HEK293T (cell line): ENCODE measurements around the gene FLT4.

Source experiments
- CTCF ChIA-PET: fragments of 350-600 bp; formaldehyde crosslinking; extraction: SDS; loops from one replicate; lab custom pipeline; 2021; ENCODE audit warnings: antibody characterized with exemption, inconsistent platforms; lab: Yijun Ruan, JAX
- POLR2A ChIA-PET: fragments of 350-600 bp; formaldehyde crosslinking; extraction: SDS; loops from one replicate; lab custom pipeline; 2020; ENCODE audit warnings: antibody characterized with exemption, inconsistent platforms; lab: Yijun Ruan, JAX
- DNase-seq: peaks from one replicate; pipeline ENCODE4 v3.0.0; 2012; ENCODE audit warnings: mixed read lengths; ENCODE audit errors: extremely low spot score
- ARNT ChIP-seq: fragments of 450-650 bp; IDR thresholded peaks from 2 replicates; pipeline ENCODE4 v1.6.1; 2017; ENCODE audit warnings: mild to moderate bottlenecking
- BHLHE40 ChIP-seq: fragments of 450-650 bp; IDR thresholded peaks from 2 replicates; pipeline ENCODE4 v1.6.1; 2016; ENCODE audit warnings: mild to moderate bottlenecking, moderate library complexity, borderline replicate concordance
- CTBP1 ChIP-seq: fragments of 450-650 bp; IDR thresholded peaks from 2 replicates; pipeline ENCODE4 v1.6.1; 2016; ENCODE audit warnings: borderline replicate concordance
- ELF4 ChIP-seq: fragments of 450-650 bp; IDR thresholded peaks from 2 replicates; pipeline ENCODE4 v1.6.1; 2017; ENCODE audit warnings: antibody characterized with exemption
- FOXA1 ChIP-seq: fragments of 450-650 bp; IDR thresholded peaks from 2 replicates; pipeline ENCODE4 v1.6.1; 2016; ENCODE audit warnings: mild to moderate bottlenecking
- FOXK2 ChIP-seq: fragments of 450-650 bp; IDR thresholded peaks from 2 replicates; pipeline ENCODE4 v1.6.1; 2016; ENCODE audit warnings: mild to moderate bottlenecking
- FOXM1 ChIP-seq: fragments of 450-650 bp; IDR thresholded peaks from 2 replicates; pipeline ENCODE4 v1.6.1; 2017; ENCODE audit warnings: mild to moderate bottlenecking, borderline replicate concordance
- HDGF ChIP-seq: fragments of 450-650 bp; IDR thresholded peaks from 2 replicates; pipeline ENCODE4 v1.6.1; 2017; ENCODE audit warnings: antibody characterized with exemption, borderline replicate concordance
- L3MBTL2 ChIP-seq: fragments of 450-650 bp; conservative IDR thresholded peaks from 2 replicates; pipeline ENCODE4 v1.6.1; 2016; ENCODE audit warnings: mild to moderate bottlenecking
- LEF1 ChIP-seq: fragments of 450-650 bp; IDR thresholded peaks from 2 replicates; pipeline ENCODE4 v1.6.1; 2017; ENCODE audit warnings: mild to moderate bottlenecking, borderline replicate concordance
- NFRKB ChIP-seq: fragments of 450-650 bp; IDR thresholded peaks from 2 replicates; pipeline ENCODE4 v1.6.1; 2016; ENCODE audit warnings: mild to moderate bottlenecking, moderate library complexity
- PKNOX1 ChIP-seq: fragments of 450-650 bp; IDR thresholded peaks from 2 replicates; pipeline ENCODE4 v1.6.1; 2016
- SP1 ChIP-seq: fragments of 450-650 bp; IDR thresholded peaks from 2 replicates; pipeline ENCODE4 v1.6.1; 2017
- SUZ12 ChIP-seq: fragments of 450-650 bp; IDR thresholded peaks from 2 replicates; pipeline ENCODE4 v1.6.1; 2016; ENCODE audit warnings: mild to moderate bottlenecking
- TARDBP ChIP-seq: fragments of 450-650 bp; IDR thresholded peaks from 2 replicates; pipeline ENCODE4 v1.6.1; 2016
- ZNF384 ChIP-seq: fragments of 450-650 bp; IDR thresholded peaks from 2 replicates; pipeline ENCODE4 v1.6.1; 2016

Gene FLT4

GRCh38 chr5:180592176-180592575, 57.2 kb downstream of the FLT4 start:
- TF ChIP-seq FOXK2 (no peak), SUZ12 (no peak), HDGF (no peak), PKNOX1 (no peak), SP1 (no peak), BHLHE40 (no peak), ELF4 (no peak), NFRKB (no peak), CTBP1 (no peak), ZNF384 (no peak), ARNT (no peak), FOXM1 (no peak), TARDBP (no peak), LEF1 (no peak), L3MBTL2 (no peak), FOXA1 (no peak)
- CTCF ChIA-PET, result no interaction called here
- no peak for DNase-seq
- POLR2A ChIA-PET, result no interaction called here

GRCh38 chr5:180591311-180591887, 58.0 kb downstream of the FLT4 start, which contains the start of gene SCGB3A1:
Gene SCGB3A1, minus strand, starts transcription at chr5:180591499. Its CDS starts 37 bp downstream, at chr5:180591462.
- CTCF ChIA-PET, result no interaction called here
- DNase-seq, result no peak

GRCh38 chr5:180590543-180591310, 58.7 kb downstream of the FLT4 start:
- DNase-seq, result no peak
- no peak for TF ChIP-seq FOXK2
- TF ChIP-seq HDGF, result no peak
- no peak for TF ChIP-seq FOXA1
- no peak for TF ChIP-seq PKNOX1
- TF ChIP-seq L3MBTL2, result no peak
- TF ChIP-seq CTBP1, result no peak
- TF ChIP-seq ZNF384, result no peak
- TF ChIP-seq ELF4, result no peak
- TF ChIP-seq SUZ12, result no peak
- TF ChIP-seq SP1, result no peak
- no peak for TF ChIP-seq ARNT
- TF ChIP-seq FOXM1, result no peak
- ChIA-PET POLR2A (no interaction called here), CTCF (no interaction called here)

More at GRCh38 chr5:180591311-180591887, 58.0 kb downstream of the FLT4 start, which contains the start of gene SCGB3A1:
- POLR2A ChIA-PET, result no interaction called here
- TF ChIP-seq ARNT, result no peak
- TF ChIP-seq LEF1, result no peak
- no peak for TF ChIP-seq FOXA1
- no peak for TF ChIP-seq BHLHE40
- no peak for TF ChIP-seq SP1
- no peak for TF ChIP-seq ZNF384
- no peak for TF ChIP-seq PKNOX1
- TF ChIP-seq CTBP1, result no peak
- no peak for TF ChIP-seq NFRKB

- POLR2A ChIA-PET, result no interaction called here
- DNase-seq, result no peak
- CTCF ChIA-PET, result no interaction called here
- no peak for TF ChIP-seq FOXA1
- TF ChIP-seq SUZ12, result no peak
- TF ChIP-seq ZNF384, result no peak
- no peak for TF ChIP-seq HDGF
- no peak for TF ChIP-seq SP1
- TF ChIP-seq BHLHE40, result no peak
These were observed 59.4 kb downstream of the FLT4 start for GRCh38 chr5:180589771-180590542.

- DNase-seq, result no peak
- ChIA-PET CTCF (no interaction called here), POLR2A (no interaction called here)
- TF ChIP-seq TARDBP (no peak), SP1 (no peak), L3MBTL2 (no peak), ELF4 (no peak), ARNT (no peak), ZNF384 (no peak), FOXA1 (no peak), NFRKB (no peak), PKNOX1 (no peak), HDGF (no peak), FOXM1 (no peak), SUZ12 (no peak), CTBP1 (no peak), FOXK2 (no peak), BHLHE40 (no peak), LEF1 (no peak)
These were observed 62.5 kb downstream of the FLT4 start for GRCh38 chr5:180586870-180587269.
